Erythroblast (primary cell): ENCODE data around the gene SEMA3B.
"Not testable (repeated sequence)": the region's sequence is repeated elsewhere in the genome, so short reads cannot be mapped to it uniquely, and the experiment has no call there.

ENCODE experiments used
- DNase-seq, 2 experiments: peaks; one replicate each; lab custom pipeline; 2025; lab: John Stamatoyannopoulos, UW
- GATA1 ChIP-seq: IDR thresholded peaks from 2 replicates; pipeline ENCODE4 v1.6.1; 2011; ENCODE audit warnings: low read depth, mild to moderate bottlenecking, control low read depth, low read length, moderate library complexity
- POLR2A ChIP-seq: IDR thresholded peaks from 2 replicates; pipeline ENCODE4 v1.6.1; 2011; ENCODE audit warnings: mild to moderate bottlenecking, low read length

Gene SEMA3B

DNA sequence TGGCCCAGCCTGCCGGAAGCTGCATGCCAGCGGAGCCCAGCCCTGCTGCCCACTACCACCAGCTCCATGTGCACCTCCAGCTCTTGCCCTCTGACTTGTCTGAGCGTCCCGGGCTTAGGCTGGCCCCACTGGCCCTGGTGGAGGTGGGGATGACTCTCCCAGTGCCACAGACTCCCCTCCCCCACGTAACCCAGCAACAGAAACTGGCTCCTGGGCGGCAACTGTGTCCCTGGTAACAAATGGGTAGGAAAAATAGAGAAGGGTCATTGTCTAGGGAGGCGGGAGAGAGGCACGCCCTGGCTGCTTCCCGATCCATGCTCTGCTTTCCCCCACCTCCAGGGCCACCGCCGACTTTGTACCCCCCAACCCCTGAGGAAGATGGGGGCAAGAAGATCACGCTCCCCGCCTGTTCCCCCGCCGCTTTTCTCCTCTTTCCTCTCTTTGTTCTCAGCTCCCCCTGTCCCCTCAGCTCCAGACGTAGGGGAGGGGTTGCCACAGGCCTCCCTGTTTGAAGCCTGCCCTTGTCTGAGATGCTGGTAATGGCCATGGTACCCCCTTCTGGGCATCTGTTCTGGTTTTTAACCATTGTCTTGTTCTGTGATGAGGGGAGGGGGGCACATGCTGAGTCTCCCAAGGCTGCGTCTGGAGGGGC lies 10.8 kb upstream of the SEMA3B start:
- DNase-seq, result no peak
- no peak for TF ChIP-seq POLR2A
- no peak for TF ChIP-seq GATA1

DNA sequence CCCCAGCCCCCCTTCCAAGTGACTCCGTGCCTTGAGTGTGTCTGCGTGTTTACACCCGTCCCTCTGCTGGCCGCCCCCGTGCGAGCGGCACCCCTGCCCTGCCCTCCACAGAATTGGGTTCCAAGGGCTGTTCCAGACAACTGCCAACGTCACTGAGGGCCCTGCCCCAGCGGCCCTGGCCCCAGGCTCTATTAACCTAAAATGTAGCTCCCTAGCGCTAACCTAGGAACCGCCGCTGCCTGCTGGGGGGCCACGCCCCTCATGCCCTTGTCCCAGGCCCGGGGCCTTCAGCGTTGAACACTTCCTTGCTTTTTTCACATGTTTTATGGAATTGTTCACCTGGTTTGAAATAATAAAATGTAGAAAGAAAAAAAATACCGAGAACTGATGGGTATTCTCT lies 10.0 kb upstream of the SEMA3B start:
- TF ChIP-seq POLR2A (no peak), GATA1 (no peak)
- DNase-seq, result no peak

DNA sequence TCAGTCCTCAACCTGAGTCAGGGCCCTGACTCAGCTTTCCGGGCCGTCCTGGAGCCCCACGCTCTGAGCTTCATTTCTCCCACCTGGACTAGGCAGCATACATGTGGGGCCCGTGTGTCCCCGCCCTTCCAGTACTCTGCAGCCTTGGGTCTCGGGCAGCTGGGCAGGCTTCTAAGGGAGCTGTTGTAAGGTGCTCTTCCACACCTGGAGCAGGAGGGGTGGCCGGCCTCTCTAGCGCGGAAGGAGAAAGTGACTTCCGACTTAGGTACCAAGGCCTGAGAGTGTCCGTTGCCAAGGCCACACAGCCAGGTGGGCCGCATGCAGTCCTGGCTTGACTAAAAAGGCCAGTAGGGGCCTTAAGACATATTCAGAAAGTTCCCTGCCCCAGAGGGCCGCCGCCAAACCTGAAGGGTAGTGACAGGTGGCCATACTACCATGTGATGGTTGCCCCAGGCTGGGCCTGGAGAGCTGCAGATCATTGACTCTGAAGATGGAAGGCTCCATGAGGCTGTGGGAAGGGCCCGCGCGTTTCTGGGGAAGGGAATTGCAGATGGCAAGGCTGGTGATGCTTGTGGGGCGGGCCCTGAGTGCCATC lies 9.4 kb upstream of the SEMA3B start:
- no peak for DNase-seq

DNA sequence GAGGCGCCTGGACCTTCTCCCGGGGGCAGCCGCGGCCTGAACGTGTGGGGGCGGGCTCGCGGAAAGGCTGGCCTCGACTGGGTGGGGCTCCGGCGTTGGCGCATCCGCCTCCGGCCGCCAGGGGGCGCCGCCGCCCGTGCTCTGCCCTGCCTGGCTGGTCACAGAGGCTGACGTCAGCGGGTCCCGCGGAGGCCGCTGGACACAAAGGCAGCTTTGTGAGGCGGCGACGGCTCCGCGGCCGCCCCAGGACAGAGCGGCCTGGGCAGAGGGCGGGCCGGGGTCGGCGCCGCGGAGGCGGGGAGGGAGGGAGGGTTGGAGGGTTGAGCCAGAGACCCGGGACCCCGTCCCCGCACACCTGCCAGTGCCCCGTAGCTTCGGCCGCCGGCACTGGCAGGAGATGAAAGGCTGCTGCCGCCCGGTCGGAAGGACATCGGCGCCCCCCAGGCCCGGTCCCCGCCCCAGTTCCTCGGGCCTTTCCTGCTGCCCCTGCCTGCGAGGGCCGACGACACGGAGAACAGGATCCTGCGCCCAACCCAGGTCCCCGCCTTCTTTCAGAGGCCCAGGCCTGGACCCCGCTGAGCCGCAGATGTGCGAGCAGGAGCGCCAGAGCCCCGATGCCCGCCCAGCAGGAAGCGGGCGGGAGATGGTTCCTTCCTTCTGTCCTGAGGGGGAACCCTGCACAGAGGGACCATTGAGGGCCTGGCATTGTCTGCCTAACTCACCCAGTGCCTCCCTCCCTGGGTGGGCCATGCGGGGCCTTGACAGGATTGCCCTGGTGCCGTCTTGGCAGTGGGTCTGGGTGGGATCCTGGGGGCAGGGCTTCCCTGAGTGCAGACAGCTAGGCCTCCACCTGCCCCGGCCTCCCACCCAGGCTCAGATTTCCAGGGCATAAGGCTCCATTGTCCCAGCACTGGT lies 8.7 kb upstream of the SEMA3B start:
- peak; percentile 90 to 95 for DNase-seq

More for the DNA sequence above, 9.4 kb upstream of the SEMA3B start:
- no peak for TF ChIP-seq GATA1
- no peak for TF ChIP-seq POLR2A

DNA sequence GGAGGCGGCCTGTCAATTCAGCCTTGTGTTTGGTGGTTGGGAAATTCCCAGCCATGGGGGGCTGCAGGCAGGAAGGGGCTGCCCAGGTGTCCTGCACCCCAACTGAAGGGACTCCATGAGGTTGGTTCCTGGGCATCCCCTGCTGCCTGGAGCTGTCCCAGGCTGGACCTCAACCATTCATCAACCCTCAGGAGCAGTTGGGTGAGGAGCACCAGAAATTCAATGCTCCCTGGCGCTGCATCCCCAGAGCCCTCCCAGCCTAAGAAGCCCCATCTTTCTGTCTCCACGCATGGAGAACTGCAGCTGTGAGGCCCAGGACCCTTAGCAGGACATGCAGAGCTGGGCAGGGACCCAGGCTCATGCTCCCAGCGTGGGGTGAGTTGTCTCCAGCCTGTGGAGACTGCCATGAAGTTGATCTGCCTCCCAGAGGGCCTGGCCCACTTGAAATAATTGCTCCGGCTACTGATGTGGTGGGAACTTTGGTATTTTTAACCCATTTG lies 8.0 kb upstream of the SEMA3B start:
- no peak for DNase-seq
- TF ChIP-seq GATA1, result no peak
- TF ChIP-seq POLR2A, result no peak

More for the DNA sequence above, 8.7 kb upstream of the SEMA3B start:
- TF ChIP-seq POLR2A (peak; percentile 20), GATA1 (no peak)

DNA sequence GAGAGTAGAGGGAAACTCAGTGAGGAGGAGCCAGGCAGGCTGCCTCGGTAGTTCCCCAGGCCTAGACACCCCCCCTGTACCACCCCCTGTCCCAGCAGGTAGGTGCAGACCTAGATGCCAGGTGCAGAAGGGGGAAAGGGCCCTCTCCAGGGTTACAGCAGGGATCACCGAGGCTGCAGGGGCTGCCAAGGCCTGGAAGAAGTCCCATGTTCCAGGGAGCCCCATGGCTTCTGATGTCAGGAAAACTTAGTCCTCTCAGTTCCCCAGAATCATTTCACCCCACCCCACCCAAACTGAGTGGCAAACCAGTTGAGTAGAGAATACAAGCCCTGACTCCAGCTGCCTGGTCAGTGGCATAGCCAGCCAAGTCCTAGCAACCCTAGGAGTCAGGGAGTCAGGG lies 7.4 kb upstream of the SEMA3B start:
- DNase-seq, result no peak
- TF ChIP-seq GATA1 (no peak), POLR2A (no peak)

DNA sequence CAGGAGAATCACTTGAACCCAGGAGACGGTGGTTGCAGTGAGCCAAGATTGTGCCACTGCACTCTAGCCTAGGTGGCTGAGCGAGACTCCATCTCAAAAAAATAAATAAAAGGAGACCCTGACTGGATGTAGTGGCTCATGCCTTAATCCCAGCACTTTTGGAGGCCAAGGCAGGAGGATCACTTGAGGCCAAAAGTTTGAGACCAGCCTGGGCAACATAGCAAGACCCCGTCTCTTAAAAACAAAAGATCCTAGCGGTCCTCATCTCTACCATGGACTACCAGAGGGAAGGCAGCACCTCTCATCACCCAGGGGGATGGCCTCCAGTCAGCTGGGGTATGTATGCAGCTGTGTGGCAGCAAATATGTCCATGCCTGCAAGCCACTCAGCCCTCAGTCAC lies 6.7 kb upstream of the SEMA3B start:
- not testable (repeated sequence) for DNase-seq

DNA sequence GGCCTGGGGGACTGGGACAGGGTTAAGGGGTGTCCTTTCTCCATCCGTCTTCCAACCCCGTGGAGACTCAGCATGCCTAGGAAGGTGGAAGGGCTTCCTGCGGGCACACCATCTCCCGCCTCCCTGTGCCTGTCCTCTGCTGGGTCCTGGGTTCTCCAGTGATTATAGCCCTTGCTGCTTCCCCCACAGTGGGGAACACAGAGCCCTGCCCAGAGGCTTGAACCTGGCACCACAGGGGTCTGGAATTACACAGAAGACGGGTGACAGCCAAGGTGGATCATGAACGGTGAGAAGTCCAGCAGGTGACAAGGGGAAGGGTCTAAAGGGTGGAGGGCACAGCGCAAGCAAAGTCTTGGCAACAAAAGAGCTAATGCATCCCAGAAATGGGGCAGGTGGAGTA lies 6.2 kb upstream of the SEMA3B start:
- no peak for TF ChIP-seq GATA1
- no peak for TF ChIP-seq POLR2A
- DNase-seq, result no peak

DNA sequence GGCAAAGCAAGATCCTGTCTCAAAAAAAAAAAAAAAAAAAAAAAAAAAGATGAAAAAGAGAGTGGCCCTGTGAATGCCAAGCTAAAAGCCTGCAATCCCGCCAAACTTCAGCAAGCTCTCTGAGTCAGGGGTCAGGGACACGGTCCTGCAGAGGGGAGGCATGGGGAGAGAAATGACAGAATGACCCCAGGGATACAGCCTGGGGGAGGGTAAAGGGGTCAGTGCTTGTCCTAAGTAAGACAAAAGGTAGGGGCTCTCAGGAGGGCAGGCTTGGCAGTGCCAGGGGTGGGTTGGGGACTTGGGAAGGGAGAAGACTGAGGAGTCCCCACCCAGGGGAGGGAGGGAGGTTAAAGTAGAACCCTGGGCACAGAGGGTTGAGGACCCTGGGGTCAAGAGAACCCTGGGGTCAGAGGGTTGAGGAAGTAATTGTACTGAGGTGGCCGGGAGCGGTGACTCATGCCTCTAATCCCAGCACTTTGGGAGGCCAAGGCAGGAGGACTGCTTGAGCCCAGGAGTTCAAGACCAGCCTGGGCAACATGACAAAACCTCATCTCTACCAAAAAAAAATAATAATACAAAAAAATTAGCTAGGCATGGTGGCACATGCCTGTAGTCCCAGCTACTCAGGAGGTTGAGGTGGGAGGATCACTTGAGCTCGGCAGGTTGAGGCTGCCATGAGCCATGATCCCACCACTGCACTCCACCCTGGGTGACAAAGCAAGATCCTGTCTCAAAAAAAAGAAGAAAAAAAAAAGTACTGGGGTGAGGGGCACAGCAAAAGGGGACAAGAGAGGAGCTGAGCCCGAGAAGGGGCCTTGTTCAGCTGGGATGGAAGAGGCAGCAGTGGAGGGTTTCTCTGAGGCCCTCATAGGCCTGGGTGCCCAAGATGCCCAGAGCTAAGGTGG lies 5.2 kb upstream of the SEMA3B start:
- no peak for DNase-seq
- TF ChIP-seq POLR2A (no peak), GATA1 (no peak)

DNA sequence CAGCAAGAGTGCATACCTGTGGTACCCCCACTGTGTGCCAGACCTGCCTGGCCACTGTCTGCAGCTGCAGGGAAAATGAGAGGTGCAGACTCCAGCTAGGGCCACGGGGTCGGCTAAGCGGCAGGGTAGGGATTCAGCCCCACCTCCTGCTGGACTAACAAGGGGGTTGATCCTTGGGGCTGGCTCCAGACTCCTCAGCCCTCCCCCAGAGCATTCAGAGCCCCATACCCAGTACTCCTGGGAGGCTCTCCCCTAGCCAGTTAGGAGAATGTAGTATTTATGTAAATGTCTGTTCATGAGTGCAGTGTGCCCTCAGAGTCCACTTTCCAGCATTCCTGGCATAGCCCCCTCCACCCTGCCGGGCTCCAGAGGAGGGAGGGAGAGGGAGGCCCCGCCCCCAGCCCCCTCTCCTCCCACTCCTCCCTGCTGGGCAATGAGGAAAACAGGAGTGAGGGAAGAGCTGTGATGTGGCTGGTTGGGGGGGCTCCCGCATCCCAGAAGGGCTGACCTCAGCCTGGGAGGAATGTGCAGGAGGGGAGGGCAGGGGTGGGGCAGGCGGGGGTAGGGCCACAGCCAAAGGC lies 4.5 kb upstream of the SEMA3B start:
- no peak for DNase-seq
- no peak for TF ChIP-seq GATA1
- no peak for TF ChIP-seq POLR2A

DNA sequence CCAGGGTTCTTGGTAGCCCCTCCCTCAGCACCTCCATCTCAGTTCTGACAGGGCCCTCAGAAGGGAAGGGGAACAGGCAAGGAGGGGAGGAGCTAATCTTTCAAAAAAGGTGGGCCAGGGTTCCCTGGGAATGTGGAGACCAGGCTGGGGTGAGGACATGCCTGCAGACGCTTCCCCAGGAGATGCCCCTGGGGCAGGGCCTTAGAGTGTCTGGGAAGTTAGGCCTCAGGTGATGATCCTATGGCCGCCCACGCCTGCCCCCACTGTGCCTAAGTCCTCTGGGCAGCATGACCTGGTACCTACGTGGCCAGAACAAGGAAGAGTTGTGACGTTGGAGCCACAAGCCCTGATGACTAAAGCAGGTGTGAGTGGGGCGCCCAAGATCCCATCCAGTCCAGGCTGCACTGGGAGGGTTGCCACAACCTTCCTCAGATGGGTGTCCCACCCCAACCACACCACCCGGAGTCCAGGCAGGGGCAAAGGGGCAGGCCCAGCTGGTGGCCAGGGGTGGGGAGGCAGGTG lies 3.9 kb upstream of the SEMA3B start:
- TF ChIP-seq GATA1 (no peak), POLR2A (no peak)
- DNase-seq, result no peak

DNA sequence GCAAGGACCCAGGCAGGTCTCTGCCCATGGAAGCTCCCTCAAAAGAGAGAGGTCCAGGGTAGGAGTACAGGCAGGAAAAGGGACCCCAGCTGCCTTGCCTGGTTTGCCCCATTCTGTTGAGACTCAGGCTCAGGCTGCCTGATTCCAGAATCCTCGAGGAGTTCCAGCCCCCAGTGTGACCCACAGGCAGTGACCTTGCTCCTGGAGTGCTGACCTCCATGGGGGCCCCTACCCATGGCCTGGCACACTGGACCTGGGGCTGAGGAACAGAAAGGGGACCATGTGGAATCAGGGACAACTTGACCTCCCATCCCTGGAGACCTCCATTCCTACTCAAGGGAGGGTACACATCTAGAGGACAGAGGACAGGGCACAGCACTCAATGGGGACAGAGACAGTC lies 3.4 kb upstream of the SEMA3B start:
- no peak for DNase-seq
- TF ChIP-seq POLR2A, result no peak
- TF ChIP-seq GATA1, result no peak
